Measurements from ENCODE around the gene PITRM1. TPM values are rescaled to one million over a fixed set of nuclear protein-coding genes. Genes with fewer than 3 reads are reported as not detected.
A peak's percentile ranks its signal among the peaks of the same experiment; 100 is the strongest.

Gene PITRM1
- total RNA-seq, 1 experiment from 2014 or later = 83.5 TPM

GRCh38 chr10:3132036-3133025, 40.3 kb downstream of the PITRM1 start:
- DNase-seq (ENCODE audit: low spot score) = no peak
- Histone ChIP-seq H3K27ac (ENCODE audit: low read depth, low read length, poor library complexity, severe bottlenecking) (peak overlapping the region; percentile 21), H3K4me3 (ENCODE audit: low read depth, low read length, poor library complexity, severe bottlenecking) (no peak overlapping the region), H3K9me3 (ENCODE audit: low read depth, low read length, poor library complexity, severe bottlenecking) (no peaks in the 10 kb centered on the region), H3K36me3 (ENCODE audit: insufficient read depth, low read length, poor library complexity, severe bottlenecking) (peaks cover 91% of the 10 kb centered on the region), H3K27me3 (replicated peaks; ENCODE audit: insufficient read depth, low read depth, low read length, poor library complexity) (no peaks in the 10 kb centered on the region), H3K4me1 (ENCODE audit: insufficient read depth, low read length, poor library complexity, severe bottlenecking) (no peaks in the 10 kb centered on the region)
- ChIA-PET CTCF (no interaction called here), POLR2A (ENCODE audit: low non-redundant PET) (no interaction called here)
- TF ChIP-seq CTCF (conservative IDR thresholded peaks at IDR 0.05; ENCODE audit: low read depth, low read length) = no peak
- TF ChIP-seq EZH2 (IDR thresholded peaks at IDR 0.05; ENCODE audit: borderline replicate concordance, low read depth, low read length, poor library complexity, severe bottlenecking) = no peak
- no TSS peak for BruUV-seq (replicated peaks)
- intact Hi-C loops (cut with micrococcal nuclease; ENCODE audit: unreplicated experiment) = no loop called here

DNA sequence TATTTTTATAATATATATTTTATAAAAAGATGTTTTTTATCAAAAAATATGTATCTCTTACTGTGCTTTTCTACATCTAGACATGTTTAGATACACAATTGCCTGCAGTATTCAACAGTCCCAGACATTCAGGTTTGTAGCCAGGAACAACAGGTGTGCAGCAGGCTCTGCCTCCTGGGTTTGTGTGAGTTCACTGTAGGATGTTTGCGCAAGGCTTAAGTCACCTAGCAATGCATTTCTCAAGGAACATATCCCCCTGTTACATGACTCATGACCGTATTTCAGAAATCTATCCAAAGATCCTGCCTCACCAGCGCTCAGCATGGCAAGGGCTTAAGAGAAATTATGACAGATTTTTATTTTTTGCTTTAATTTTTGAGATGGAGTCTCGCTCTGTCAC, 41.5 kb downstream of the PITRM1 start:
- H3K4me3 ChIP-seq (ENCODE audit: low read depth, low read length, poor library complexity, severe bottlenecking) = no peak overlapping the region
- intact Hi-C loops (cut with micrococcal nuclease; ENCODE audit: unreplicated experiment) = no loop called here
- TF ChIP-seq EZH2 (IDR thresholded peaks at IDR 0.05; ENCODE audit: borderline replicate concordance, low read depth, low read length, poor library complexity, severe bottlenecking) (no peak), CTCF (conservative IDR thresholded peaks at IDR 0.05; ENCODE audit: low read depth, low read length) (no peak)
- H3K4me1 ChIP-seq (ENCODE audit: insufficient read depth, low read length, poor library complexity, severe bottlenecking) = peaks cover 11% of the 10 kb centered on the region
- CTCF ChIA-PET = no interaction called here
- no TSS peak for BruUV-seq (replicated peaks)
- H3K9me3 ChIP-seq (ENCODE audit: low read depth, low read length, poor library complexity, severe bottlenecking) = no peaks in the 10 kb centered on the region
- H3K27me3 ChIP-seq (replicated peaks; ENCODE audit: insufficient read depth, low read depth, low read length, poor library complexity) = no peaks in the 10 kb centered on the region
- peaks cover 79% of the 10 kb centered on the region for H3K36me3 ChIP-seq (ENCODE audit: insufficient read depth, low read length, poor library complexity, severe bottlenecking)
- POLR2A ChIA-PET (ENCODE audit: low non-redundant PET) = no interaction called here
- DNase-seq (ENCODE audit: low spot score) = no peak
- no peak overlapping the region for H3K27ac ChIP-seq (ENCODE audit: low read depth, low read length, poor library complexity, severe bottlenecking)

GRCh38 chr10:3129581-3130340, 42.8 kb downstream of the PITRM1 start:
- H3K9me3 ChIP-seq (ENCODE audit: low read depth, low read length, poor library complexity, severe bottlenecking) = no peaks in the 10 kb centered on the region
- intact Hi-C loops (cut with micrococcal nuclease; ENCODE audit: unreplicated experiment) = no loop called here
- H3K4me1 ChIP-seq (ENCODE audit: insufficient read depth, low read length, poor library complexity, severe bottlenecking) = peaks cover 11% of the 10 kb centered on the region
- H3K27me3 ChIP-seq (replicated peaks; ENCODE audit: insufficient read depth, low read depth, low read length, poor library complexity) = no peaks in the 10 kb centered on the region
- ChIA-PET CTCF (no interaction called here), POLR2A (ENCODE audit: low non-redundant PET) (no interaction called here)
- peaks cover 79% of the 10 kb centered on the region for H3K36me3 ChIP-seq (ENCODE audit: insufficient read depth, low read length, poor library complexity, severe bottlenecking)
- BruUV-seq (replicated peaks) = no TSS peak
- no peak overlapping the region for H3K4me3 ChIP-seq (ENCODE audit: low read depth, low read length, poor library complexity, severe bottlenecking)
- TF ChIP-seq CTCF (conservative IDR thresholded peaks at IDR 0.05; ENCODE audit: low read depth, low read length) (no peak), EZH2 (IDR thresholded peaks at IDR 0.05; ENCODE audit: borderline replicate concordance, low read depth, low read length, poor library complexity, severe bottlenecking) (no peak)
- DNase-seq (ENCODE audit: low spot score) = no peak
- no peak overlapping the region for H3K27ac ChIP-seq (ENCODE audit: low read depth, low read length, poor library complexity, severe bottlenecking)
